Occipital lobe (tissue), 2 donors: ENCODE results near the gene SCARB1. TPM values are rescaled to one million over a fixed set of nuclear protein-coding genes. Genes with fewer than 3 reads are reported as not detected.
"Not testable (repeated sequence)": the region's sequence is repeated elsewhere in the genome, so short reads cannot be mapped to it uniquely, and the experiment has no call there.

Experiments
- DNase-seq: peaks from one replicate; lab custom pipeline; 2025; lab: John Stamatoyannopoulos, UW
- total RNA-seq: library from RNA; depleted of rRNA; stranded (reverse); fragments of >200 nt; gene quantifications from one replicate; pipeline ENCODE4 v1.2.3, GENCODE V29; 2014

SCARB1 gene
- total RNA-seq, 1 donor from 2014 or later = 8.9 TPM

GRCh38 chr12:124883263-124884130 lies 19.8 kb upstream of the SCARB1 start:
- no peak for DNase-seq

GRCh38 chr12:124881123-124881522 lies 17.5 kb upstream of the SCARB1 start:
- DNase-seq = no peak

- not testable (repeated sequence) for DNase-seq
Measured at GRCh38 chr12:124880335-124880734, 16.7 kb upstream of the SCARB1 start.

- no peak for DNase-seq
Measured at GRCh38 chr12:124878795-124879516, 15.3 kb upstream of the SCARB1 start.

- no peak for DNase-seq
Measured at GRCh38 chr12:124877423-124877822, 13.8 kb upstream of the SCARB1 start.

- DNase-seq = no peak
Measured at GRCh38 chr12:124876171-124876570, 12.5 kb upstream of the SCARB1 start.

GRCh38 chr12:124875803-124876132 lies 12.1 kb upstream of the SCARB1 start:
- no peak for DNase-seq

GRCh38 chr12:124874988-124875802 lies 11.5 kb upstream of the SCARB1 start:
- DNase-seq = no peak

- no peak for DNase-seq
Measured at GRCh38 chr12:124874188-124874587, 10.5 kb upstream of the SCARB1 start.

GRCh38 chr12:124872068-124872719 lies 8.5 kb upstream of the SCARB1 start:
- DNase-seq = no peak

- no peak for DNase-seq
Measured at GRCh38 chr12:124871297-124871696, 7.6 kb upstream of the SCARB1 start.

- DNase-seq = no peak
Measured at GRCh38 chr12:124870515-124870914, 6.9 kb upstream of the SCARB1 start.

- DNase-seq = no peak
Measured at GRCh38 chr12:124869059-124869665, 5.5 kb upstream of the SCARB1 start.

- DNase-seq = no peak
Measured at GRCh38 chr12:124868252-124869058, 4.8 kb upstream of the SCARB1 start.

GRCh38 chr12:124867401-124867930 lies 3.8 kb upstream of the SCARB1 start:
- no peak for DNase-seq

GRCh38 chr12:124866883-124867400 lies 3.3 kb upstream of the SCARB1 start:
- DNase-seq = no peak

- no peak for DNase-seq
Measured at GRCh38 chr12:124866195-124866882, 2.7 kb upstream of the SCARB1 start.

GRCh38 chr12:124865728-124866127 lies 2.1 kb upstream of the SCARB1 start:
- DNase-seq = no peak

GRCh38 chr12:124864326-124864752 lies 675 bp upstream of the SCARB1 start:
- DNase-seq = no peak
